ENCODE results near the gene CXCL10.
A peak's percentile ranks its signal among the peaks of the same experiment; 100 is the strongest.
"Not testable (repeated sequence)": the region's sequence is repeated elsewhere in the genome, so short reads cannot be mapped to it uniquely, and the experiment has no call there.

The CXCL10 gene

DNA sequence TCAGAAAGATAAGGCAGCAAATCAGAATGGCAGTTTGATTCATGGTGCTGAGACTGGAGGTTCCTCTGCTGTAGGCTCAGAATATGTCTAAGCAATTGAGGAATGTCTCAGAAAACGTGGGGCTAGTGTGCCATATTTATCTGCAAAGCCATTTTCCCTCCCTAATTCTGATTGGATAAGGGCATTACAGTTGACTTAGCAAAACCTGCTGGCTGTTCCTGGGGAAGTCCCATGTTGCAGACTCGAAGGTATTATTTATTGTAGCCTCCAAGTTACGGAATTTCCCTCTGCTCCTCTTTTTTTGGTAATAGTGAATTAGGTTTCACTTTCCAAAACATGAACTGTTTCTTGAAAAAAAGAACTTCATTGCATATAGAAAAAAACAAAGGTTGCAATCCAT lies at the start of gene CXCL10:
Gene CXCL10, minus strand, starts transcription at position 109 of the 400 bp plus-strand sequence. Its CDS starts 66 bp downstream, at position 43.
- DNase-seq, result no peak

DNA sequence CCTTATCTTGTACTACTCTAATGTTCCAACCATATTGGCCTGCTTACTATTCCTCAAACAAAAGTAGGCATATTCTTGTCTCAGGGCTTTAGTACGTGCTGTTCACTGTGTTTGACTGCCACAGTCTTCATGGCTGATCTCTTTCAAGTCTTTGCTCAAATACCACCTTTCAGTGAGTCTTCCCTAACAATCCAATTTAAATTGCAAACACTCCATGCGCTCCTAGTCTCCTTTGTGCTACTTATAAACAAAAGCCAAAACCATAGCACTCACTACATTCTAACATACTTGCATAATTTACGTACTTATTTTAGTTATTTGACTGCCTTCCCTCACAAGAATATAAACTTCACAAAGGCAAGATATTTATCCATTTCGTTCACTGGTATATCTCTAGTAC lies 49.5 kb upstream of the CXCL10 start:
- DNase-seq, result no peak

DNA sequence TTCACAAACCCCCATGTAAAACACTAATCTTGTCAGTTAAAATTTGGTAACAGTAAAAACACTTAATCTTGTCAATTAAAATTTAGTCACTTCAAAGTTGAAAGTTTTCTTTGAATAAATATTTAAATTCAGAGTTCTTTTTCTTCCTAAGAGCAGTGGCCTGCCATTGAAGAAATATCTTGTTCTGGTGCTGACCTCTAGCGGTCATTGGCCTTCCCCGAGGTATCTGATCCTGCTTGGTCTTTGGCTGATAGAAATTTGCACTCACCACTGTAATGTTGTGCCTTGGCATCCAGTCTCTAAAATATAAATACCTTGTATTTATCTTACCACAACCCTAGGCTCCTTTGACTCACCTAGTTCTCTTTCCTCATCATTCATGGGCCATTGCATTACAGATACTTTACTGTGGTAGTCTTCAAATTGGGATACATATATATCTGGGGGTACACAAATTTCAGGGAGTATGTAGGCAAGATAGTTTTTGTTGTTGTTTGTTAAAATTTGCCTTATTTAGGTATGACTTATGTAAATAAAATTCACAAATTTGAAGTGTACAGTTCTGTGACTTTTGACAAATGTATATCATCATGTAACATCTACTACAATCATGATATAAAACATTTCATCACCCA lies 44.5 kb upstream of the CXCL10 start:
- peak; percentile 72 for DNase-seq

DNA sequence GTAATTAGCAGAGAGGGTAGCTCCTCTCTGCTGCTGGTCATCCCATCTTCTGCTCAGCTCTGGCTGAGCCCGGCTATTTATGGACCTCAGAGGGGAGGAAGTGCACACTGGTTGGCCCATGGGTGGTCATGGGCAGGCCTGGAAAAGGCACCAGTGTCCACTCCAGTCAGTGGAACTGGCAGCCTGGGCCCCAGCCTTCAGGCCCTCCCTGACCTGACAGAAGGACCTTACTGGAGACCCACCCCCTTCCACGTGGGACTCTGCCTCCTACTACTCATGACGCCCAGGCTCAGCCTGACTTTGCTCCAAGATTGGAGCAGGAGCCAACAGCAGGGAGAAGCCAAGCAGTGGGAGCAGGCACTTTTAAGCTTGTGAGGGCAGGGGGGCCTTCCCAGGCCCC lies 43.2 kb upstream of the CXCL10 start:
- DNase-seq, result no peak

DNA sequence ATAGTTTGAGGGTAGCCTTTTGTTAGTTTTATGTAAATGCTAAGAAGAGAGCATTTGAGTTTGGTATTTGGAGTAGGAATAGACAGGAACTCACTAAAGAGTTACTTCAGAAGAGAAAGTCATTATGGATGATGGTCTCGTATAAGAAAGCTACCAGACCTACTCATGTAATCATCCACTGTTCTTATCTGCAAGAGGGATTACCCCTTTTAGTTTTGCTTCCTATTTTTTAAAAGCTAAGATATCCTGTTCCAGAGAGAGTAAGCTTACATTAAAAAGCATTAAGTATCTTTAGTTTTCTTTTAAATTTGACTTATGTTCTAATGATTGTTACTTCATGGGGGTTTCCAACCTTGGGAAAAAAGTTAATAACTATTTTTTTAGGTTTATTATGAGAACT lies 38.7 kb upstream of the CXCL10 start:
- no peak for DNase-seq

DNA sequence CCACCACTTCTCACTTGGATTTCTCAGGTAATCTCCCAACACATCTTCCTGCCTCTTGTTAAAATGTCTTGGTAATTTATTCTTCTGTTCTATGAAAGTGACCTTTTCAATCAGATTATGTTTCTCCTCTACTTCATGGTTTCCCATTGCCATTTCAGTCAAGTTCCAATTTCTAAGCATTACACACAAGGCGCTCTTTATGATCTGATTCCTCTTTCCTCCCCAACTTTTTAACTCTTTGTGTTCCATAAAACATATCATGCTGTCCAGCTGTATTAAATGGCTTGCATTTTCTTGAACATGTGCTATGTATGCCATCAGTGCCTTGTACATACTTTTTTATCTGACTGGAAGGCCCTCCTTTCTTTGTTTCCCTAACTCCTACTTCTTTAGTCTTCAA lies 38.1 kb upstream of the CXCL10 start:
- no peak for DNase-seq

DNA sequence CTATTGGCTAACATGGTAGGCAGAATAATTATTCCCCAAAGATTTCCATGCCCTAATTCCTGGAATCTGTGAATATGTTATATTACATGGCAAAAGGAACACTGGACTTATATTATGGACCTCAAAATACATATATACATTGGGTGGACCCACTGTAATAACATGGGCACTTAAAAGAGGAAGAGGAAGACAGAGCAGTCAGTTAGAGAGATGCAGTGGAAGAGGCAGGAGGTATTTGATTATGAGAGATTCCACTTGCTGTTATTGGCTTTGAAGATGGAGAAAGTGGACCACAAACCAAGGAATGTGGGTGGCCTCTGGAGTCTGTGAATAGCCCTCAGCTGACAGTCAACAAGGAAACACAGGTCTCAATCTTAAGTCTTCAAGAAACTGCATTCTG lies 37.2 kb upstream of the CXCL10 start:
- no peak for DNase-seq

DNA sequence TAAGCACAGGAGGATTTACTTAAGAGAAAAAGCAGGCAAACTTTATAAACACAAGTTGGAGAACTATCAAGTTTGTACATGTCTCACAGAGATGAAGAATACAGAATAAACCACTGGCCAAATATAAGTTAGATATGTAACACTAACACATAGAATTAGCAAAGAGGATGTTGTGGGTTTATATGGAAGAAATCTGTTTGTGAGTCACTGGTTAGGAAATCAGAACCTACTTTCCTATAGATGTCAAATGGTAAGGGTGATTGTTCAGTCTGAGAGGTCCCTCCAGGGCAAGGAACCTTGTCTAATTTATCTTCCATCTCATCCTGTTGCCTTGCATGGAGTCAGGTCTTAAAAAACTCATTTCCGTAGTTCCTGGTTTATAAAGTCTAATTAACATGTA lies 36.5 kb upstream of the CXCL10 start:
- no peak for DNase-seq

DNA sequence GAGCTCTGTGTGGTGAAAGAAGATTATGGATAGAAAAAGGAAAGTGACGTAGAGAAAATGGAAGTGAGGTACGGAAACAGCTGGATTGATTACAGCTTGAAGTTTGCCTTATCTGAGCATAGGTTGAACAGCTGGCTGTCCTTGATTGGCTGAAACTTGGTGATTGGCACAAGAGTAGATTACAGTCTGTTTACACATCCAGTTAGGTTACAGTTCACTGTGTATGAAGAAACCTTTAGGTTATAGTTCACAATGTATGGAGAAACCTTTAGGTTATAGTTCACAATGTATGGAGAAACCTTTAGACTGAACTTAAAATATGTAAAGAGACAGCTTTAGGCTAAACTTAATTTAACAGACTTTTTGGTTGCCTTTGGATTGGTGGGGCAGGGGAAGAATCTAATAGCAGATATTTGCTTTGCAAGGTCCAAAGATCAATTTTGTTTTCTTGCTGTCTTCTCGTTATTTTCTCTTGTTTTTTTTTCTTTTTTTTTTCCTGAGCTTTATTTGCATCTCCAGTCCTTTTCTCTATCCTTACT lies 35.7 kb upstream of the CXCL10 start:
- no peak for DNase-seq

DNA sequence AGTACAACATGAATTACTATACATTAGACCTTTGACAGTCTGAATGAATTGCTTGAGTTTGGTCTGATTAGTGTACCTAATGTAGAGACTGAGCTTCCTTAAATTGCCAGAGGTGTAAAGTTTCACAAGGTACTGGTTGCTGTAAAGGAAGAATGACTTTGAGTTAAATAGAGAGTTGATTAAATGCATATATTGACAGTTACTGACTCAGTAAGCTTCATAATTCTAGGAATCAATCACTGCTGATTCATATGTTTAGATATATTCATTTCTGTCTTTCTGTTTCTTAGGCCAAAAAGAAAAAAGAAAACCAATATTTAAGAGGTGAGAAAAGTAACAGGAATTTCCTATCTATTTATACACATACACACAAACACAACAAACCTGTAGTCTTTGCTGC lies 35.0 kb upstream of the CXCL10 start:
- DNase-seq, result no peak

DNA sequence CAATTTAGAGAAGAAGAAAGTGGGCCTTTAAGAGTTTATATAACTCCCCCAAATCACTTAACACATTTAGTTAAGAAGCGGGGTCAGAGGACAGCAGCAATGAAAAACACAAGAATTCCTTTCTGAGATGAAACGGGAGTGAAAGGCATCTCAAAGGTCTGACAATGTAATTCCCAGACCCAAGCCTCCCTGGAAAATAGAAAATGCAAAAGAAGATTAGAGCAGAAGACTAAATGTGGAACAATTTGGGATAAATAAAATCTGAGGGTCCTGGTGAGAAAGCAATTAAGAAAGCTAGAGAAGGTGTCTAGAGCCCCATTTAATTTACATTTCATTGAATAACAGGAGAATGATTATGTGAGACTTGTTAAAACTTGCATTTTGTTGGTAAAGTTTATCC lies 32.1 kb upstream of the CXCL10 start:
- DNase-seq, result no peak

DNA sequence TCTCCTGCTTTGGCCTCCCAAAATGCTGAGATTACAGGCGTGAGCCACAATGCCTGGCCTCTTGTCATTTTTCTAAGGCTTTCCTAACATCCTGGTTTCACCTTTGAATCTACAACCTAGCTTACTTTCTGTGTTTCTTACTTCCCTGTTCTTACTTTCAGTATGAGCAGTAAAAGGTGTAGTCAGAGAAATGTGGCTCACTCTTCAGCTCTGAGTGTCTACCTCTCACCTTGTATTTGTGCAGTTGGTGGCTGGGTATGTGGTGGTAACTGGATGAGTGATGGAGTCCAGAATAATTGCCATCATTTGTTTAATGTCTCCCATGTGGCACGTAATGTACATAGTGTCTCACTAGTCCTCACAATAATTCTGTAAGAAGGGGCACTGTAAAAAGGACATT lies 31.7 kb upstream of the CXCL10 start:
- DNase-seq, result no peak

DNA sequence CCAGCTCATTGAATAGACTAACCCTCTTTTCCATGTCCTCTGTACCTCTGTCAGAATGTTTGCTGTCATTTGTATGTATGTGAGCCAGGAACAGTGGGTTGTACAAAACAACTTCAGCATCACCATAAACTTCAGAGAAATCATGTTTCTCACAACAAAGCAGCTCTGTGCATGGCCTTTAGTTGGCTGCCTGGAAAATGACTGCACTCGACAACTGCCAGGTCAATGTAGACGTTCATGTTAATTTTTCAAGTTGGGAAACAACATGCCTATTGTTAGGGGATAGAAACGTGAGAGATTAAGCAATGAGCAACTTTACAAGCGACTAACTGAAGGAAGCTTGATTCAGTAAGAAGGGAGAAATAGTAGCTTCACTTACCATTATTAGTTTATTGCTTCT lies 30.4 kb upstream of the CXCL10 start:
- DNase-seq, result no peak

DNA sequence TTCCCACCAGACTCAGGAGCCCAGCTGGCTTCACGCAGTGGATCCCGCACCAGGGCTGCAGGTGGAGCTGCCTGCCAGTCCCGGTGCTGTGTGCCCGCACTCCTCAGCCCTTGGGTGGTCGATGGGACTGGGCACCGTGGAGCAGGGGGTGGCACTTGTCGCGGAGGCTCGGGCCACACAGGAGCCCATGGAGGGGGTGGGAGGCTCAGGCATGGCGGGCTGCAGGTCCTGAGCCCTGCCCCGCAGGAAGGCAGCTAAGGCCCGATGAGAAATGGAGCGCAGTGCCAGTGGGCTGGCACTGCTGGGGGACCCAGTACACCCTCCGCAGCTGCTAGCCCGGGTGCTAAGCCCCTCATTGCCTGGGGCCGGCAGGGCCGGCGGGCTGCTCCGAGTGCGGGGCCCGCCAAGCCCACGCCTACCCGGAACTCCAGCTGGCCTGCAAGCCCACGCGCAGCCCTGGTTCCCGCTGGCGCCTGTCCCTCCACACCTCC lies 27.3 kb upstream of the CXCL10 start:
- not testable (repeated sequence) for DNase-seq

DNA sequence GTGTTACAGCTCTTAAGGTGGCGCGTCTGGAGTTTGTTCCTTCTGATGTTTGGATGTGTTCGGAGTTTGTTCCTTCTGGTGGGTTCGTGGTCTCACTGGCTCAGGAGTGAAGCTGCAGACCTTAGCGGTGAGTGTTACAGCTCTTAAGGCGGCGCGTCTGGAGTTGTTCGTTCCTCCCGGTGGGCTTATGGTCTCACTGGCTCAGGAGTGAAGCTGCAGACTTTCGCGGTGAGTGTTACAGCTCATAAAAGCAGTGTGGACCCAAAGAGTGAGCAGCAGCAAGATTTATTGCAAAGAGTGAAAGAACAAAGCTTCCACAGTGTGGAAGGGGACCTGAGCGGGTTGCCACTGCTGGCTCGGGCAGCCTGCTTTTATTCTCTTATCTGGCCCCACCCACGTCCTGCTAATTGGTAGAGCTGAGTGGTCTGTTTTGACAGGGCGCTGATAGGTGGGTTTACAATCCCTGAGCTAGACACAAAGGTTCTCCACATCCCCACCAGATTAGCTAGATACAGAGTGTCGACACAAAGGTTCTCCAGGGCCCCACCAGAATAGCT lies 26.6 kb upstream of the CXCL10 start:
- not testable (repeated sequence) for DNase-seq

DNA sequence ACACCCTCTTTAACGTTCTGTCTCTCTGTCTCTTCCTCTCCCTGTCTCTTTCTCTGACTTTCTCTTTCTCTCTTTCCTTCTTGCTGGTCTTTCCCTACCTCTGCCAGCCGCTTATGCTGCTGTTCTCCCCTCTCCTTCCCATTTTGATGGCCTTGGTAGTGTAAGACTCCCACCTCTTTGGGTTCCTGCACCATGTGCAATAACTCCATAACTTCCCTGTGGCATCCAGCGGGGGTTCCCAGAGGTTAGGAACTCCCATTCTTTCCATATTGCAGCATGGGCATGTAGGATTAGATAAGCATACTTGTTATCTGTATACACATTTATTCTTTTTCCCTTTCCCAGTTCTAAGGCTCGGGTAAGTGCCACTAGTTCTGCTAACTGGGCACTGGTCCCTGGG lies 21.4 kb upstream of the CXCL10 start:
- not testable (repeated sequence) for DNase-seq

DNA sequence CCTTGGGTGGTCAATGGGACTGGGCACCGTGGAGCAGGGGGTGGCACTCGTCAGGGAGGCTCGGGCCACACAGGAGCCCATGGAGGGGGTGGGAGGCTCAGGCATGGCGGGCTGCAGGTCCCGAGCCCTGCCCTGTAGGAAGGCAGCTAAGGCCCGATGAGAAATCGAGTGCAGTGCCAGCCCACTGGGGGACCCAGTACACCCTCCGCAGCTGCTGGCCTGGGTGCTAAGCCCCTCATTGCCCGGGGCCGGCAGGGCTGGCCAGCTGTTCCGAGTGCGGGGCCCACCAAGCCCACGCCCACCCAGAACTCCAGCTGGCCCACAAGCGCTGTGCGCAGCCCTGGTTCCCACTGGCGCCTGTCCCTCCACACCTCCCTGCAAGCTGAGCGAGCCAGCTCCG lies 20.0 kb upstream of the CXCL10 start:
- not testable (repeated sequence) for DNase-seq

DNA sequence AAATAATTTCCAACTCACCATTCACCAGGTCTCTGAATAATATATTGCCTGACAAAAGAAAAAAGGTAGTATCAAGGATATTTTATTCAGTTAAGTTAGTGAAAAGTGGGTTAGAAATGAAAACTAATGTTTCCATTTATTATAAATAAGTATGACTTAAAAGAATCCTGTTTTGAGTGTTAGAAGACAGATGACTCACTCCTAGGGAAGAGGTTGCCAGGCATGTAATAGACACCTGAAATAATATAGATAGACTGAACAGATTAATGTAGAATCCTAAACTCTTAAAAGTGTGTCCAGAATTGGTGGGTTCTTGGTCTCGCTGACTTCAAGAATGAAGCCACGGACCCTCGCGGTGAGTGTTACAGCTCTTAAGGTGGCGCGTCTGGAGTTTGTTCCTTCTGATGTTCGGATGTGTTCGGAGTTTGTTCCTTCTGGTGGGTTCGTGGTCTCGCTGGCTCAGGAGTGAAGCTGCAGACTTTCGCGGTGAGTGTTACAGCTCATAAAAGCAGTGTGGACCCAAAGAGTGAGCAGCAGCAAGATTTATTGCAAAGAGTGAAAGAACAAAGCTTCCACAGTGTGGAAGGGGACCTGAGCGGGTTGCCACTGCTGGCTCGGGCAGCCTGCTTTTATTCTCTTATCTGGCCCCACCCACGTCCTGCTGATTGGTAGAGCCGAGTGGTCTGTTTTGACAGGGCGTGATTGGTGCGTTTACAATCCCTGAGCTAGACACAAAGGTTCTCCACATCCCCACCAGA lies 19.1 kb upstream of the CXCL10 start:
- DNase-seq, result not testable (repeated sequence)

DNA sequence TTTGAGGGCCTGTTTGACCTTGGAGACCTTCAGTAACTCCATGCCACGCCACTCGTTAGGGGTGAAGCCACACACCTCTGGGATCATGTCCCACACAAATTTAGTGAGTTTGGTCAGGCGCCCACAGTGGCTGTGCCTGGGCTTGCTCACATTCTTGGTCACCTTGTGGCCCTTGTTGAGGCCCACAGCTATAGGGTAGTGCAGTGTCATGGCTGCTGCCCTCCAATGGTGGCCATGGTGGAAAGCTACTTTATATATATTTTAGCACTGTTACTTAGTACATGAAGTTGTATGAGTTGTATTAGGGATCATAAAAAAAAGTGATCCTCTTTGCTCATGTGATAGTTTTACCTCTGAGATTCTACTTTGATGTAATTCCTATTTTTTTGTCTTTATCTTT lies 13.6 kb upstream of the CXCL10 start:
- DNase-seq, result no peak

DNA sequence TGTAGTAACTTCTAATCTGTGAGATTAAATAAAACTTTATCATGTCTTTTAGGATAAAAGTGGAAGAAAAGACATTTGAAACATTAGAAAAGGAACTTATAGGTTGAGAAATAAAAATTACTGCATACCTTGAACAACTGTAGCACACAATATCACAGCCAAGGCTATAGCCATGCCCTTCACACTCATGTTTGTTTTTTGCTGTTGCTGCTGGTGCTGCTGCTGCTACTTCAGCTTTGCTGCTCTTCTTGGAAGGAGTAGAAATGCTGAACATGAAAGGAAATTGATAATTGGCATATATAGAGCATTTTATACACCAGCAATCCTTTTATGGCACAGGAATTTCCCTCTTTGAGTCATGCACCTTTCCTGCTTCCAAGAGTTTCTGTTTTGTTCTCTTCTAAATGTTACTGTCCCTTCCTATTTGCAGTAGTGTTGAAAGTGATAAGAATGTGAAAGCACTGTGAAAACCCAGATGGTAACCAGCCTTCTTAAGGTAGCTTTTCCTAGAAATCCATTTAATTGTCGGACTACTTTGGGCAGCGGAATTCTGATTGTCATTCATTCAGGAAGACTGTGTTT lies 12.6 kb upstream of the CXCL10 start, which contains the start of gene CXCL11:
Gene CXCL11, minus strand, starts transcription at position 272 of the 582 bp plus-strand sequence. Its CDS starts 83 bp downstream, at position 189.
- no peak for DNase-seq

DNA sequence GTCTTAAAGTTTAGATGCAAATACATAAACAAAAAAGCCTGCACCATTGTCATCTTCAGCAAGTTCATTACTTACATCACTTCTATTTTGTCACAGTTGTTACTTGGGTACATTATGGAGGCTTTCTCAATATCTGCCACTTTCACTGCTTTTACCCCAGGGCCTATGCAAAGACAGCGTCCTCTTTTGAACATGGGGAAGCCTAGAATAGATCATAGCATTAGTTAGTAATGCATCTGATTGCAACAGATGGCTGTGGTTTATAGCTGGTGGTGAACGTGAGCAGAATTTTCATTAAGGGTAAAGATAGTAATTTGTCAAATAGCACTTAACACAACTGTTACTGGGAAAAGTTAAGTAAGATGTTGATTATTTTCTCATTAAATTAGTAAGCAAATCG lies 11.8 kb upstream of the CXCL10 start:
- no peak for DNase-seq

DNA sequence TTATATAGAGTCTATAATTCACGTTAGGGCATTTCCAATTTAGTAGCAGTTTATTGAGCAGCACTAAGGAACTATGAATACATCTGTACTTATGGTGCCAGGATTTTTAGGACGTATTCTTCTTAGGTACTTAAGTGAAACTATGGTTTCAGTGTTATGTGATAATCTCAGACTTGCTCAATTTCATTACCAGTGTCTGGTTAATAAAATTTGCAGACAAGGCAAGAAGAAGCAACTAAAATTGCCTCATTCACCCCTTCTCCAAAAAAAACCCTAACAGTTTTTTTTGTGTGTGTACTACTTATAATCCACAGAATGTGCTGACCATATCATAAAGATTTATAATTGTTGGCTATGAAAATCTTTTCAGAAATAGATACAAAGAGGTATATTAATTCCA lies 6.0 kb upstream of the CXCL10 start:
- DNase-seq, result no peak

DNA sequence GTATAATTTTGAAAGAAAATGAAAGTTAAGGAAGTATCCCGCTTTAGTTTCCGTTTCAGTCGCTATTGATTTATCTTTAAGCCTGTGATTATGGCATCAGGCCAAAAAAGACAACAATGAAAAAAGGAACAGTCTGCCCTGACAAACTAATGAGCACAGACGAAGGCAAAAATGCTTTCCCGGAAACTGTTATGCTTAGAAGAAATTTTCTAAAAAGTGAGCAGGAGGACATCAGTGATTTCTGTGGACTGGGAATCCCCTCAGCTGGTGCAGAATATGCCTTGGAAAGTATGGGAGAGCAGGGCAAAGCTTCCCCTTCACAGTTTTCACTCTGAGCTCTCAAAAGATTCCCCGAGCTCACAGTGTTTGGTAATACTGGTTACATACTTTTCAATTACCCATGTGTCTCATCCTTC lies 5.1 kb upstream of the CXCL10 start:
- no peak for DNase-seq

All from activated CD8-positive, alpha-beta memory T cell treated with anti-CD3 and anti-CD28 coated beads, Interleukin-2, amount 50 U/mL, for 48 hours (primary cell).